HG02981 (cell line): ENCODE measurements around the gene CRABP2.

Source experiments
- ATAC-seq: cut with Tn5 transposase; IDR thresholded peaks from one replicate; pipeline ENCODE4 v1.9.1; 2021; ENCODE audit warnings: mild to moderate bottlenecking, moderate library complexity; ENCODE audit not compliant: unreplicated experiment

CRABP2 gene

DNA sequence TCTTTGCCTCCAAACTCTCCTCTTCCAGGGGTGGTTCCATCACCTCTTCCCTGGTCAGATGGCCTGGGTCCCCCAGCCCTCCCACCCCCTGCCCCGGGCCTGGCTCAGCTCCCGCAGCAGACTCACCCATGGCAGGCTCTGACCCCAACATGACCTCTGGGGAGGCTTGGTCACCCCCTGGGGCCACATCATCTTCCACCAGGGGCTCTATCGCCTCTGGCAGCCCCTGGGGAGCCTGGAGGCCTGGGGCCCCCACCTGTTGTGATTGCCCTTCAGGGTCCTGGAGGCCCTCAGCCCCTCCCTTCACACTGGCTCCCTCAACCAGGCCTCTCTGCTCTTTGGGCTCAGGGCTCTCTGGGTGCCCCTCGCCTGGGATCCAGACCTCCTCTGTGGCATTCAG is 34.6 kb downstream of the CRABP2 start:
- ATAC-seq, result no peak

DNA sequence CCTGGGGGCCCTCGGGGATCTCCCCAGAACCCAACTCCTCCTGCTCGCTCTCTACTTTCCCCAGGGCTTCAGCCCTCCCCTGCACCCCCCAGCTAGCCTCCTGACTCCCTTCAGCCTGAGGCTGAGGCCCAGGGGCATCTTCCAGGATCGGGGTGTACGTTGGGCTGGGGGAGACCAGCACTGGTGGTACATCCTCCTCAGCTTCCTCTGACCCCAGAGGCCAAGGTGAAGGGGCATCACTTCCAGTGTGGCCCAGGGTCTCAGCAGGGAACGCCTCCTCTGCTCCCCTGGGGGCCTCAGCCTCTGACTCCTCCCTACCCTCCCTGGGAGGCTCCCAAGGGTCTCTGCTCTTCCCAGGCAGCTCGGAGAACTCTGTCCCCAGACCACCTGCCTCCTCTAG is 35.0 kb downstream of the CRABP2 start:
- ATAC-seq, result no peak

DNA sequence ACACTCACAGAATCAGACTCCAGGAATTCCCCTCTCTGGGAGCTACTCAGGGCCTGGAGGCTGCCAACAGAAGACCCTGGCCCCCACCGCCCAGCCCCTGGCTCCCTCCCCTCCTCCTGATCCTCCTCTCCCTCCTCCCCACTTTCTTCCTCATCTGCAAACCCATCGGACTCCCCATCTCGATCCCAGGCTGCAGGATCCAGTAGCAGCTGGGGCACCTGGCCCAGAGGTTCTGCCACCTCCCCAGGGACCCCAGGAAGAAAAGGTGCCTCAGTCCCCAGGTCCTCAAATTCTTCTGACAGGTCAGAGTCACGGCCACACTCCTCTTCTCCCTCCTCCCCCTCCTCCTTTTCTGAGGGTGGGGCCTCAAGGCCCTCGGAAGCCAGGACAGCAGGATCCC is 35.6 kb downstream of the CRABP2 start:
- no peak for ATAC-seq

DNA sequence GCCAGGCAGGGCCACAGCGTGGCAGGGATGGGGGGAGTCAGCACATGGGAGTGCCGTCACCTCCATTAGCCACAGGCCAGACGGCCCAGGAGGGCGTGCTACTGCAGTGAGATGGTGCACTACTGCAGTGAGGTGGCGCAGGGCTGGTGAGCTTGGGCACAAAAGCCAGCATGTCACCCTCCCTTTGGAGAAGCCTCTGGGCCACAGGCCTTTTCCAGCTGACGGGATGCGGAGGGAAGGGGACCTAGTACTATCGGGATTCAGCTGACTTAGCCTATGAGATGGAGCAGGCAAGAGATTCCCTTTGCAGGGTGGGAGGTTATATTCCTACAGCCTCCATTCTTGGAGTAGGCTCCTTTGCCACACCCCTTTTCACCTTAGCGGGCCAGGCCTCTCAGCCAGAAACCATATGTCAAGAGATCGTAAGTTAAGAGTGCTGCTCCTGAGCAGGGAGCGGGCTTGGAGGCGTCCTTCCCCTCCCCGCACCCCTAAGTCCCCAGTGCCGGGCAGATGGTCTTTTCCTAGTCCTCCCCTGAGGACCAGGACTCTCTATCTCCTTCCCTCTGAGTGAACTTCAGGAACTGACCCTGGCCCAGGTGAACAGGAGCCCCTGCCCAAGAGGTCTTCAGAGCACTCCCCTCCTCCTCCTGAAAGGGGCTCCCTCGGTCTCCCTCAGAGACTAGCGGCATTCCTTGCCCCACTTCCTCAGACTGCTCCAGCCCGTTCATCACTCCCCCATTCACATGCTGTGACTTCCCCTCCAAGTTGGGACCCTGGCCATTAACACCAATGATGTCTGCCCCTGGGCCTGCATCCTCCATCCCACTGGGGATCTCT is 36.4 kb downstream of the CRABP2 start:
- ATAC-seq, result no peak

DNA sequence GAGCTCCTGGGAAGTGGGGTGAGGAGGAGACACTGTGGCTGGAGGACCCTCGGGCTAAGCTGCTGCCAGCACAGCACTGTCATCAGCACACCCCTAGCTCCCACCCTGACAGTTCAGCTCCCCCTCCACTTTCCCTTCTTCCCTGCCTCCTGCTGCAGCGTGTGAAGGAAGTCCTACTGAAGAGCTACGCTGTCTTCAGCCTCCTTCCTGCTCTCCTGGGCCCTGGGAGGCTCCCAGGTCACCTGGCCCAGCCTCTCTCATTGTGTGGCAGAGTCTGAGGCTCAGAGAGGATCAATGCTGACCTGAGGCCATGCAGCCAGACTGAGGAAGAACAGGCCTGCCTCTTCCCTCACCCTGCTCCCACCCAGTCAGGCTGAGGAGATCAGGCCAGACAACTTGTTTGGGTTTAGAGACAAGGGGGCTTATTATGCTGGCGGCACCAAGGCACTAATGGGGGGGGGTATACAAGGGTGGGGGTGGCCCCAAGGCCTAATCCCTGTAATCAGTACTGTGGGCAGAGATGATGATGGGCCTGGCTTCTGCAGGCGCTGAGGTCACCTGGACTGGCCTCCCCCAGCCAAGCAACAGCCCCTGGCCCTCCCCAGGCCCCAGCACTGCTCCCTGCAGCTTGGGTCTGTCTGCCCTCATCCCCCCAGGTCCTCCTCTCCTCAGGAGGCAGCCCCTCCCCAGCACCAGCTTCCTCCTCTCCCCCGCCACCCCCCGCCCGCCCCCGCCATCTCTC is 37.2 kb downstream of the CRABP2 start:
- ATAC-seq, result no peak

DNA sequence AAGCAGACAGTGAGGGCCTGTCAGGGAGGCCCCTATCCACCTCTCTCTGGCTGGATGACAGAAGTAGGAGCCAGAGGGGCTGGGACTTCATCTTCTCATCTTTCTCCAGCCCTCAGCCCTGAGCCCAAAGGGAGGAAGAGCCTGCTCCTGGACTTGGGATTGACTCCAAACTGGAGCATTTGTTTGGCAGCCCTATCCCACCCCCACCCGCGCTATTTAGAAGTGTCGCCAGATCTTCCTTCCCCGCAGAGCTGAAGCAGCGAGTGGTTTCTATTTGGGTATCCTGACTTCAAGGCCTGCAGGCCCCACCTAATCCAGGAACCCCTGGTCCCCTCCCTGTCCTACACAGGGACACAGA is 37.8 kb downstream of the CRABP2 start:
- ATAC-seq, result no peak

DNA sequence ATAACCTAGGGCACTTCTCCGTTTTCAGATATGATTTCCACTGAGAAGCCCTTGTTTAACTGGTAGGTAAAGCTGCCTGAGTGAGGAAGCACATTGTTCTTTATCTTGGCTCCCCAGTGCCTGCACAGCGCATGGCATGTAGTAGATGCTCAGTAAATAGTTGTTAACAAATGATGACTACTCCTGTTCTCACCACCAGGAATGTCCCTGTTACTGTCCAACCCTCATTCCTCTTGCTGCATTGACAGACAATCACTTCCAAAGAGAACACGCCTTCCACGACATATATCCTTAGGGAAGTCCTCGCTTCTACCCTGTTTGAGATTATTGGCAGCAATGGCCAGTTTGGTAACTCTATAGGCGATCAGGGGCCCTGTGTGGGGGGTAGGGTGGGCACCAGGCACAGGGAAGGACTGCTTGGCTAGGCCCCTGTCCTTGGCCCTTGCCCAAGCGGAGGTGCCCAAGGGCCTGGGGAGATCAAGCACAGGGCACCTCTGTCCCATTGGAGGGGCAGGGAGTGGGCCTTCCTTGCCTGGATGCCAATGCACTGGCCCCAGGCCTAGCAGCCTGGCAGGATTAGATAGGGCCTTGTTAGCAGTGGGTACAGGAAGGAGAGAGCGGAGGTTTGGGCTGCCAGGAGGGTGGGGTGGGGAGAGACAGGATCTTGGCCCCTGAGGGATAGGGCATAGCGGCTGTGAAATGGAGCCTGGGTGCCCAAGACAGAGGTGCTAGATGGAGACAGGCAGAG is 38.3 kb downstream of the CRABP2 start:
- ATAC-seq, result no peak

DNA sequence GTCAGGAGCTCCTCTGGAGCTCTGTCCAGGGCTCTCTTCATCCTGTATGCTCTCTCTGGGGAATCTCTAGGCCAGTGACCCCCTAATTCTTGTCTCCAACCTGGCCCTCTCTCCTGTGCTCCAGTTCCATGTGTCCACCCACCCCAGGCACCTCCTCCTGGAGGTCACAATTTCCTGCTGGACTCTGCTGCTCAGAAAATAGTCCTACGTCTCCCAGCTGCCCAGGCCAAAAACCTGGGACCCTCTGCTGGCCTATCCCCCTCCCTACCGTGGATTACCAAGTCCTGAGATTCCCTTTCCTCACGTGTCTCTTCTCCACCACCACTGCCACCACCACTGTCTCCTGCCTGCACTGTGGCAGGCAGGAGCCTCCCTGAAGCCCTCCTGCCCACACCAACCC is 39.8 kb downstream of the CRABP2 start:
- ATAC-seq, result no peak

DNA sequence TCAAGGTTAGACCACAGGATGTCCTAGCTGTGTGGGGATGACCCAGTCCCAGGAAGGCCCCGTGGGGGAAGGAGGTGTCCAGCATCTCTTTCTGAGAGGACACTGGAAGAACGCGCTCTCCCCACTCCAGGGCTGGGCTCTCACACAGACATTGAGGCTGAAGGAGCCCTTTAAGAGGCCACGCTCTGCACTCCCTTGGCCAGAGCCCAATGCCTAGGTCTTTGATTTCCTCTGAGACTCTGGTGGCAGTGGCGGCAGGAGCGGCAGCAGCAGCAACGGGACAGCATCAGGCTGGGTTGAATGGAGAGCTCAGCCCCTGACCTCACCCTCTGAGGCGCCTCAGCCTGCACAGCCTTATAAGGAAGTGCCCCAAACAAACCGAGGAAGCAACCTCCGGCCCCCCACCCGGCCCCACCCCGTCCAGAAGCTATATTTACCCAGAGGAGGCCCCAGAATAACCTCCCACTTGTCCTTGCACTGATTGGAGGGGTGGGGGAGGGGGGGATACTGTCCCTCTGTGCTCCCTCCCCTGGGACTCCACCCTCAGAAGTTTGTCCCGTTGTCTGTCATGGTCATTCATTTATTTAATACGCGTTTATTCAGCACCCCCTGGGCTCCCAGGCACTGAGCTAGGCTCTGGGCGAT is 40.5 kb downstream of the CRABP2 start:
- no peak for ATAC-seq

DNA sequence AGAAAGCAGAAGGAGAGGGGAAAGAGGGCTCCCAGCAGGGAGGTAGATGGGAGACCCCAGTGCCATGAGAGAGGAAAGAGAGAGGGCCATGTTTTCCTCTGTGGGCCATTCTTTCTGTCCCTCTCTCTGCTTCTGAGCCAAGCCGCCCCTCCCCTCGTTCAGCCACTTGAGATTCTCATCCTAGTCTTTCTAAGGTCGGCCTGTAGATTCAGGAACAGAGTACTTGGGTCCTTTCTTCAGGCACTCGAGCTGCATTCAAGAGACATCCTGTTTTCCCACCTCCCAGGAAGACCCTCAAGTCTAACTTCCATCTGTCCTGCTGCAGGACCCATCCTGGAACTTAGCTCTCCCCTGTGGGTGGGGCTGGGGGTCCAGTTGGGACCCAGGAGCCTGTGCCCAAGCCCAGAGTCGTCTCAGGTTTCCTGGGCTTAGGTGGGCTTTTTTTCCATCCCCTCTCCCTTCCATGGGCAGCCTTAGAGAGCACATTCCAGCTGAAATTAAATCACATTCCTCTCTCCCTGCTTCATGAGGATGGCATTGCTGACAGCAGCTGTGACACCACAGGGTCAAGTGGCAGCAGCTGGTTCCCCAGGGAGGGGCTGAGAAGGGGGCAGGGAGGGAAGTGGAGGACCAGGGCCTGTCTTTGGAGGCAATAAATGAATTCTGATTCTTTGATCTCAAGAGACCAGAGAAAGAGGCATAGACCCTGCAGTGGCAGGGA is 41.2 kb downstream of the CRABP2 start:
- ATAC-seq, result no peak

DNA sequence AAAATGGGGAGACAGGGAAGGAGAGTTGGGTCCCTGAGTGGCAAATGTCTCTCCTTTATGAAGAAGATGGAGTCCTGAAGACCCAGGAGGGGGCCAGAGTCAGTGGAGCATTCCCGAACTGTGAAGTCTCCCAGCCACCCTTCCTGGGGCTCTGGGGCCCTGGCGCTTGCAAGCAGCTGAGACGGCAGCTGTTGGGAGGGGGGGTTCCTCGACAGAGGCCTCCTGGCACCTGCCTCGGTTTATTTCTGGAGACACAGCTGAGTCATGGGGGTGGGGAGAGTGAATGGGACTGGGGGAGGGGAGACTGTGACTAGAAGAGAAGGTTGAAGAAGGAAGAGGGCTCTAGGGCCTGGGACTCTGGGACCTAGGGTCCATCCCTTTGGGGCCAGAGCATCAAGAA is 42.2 kb downstream of the CRABP2 start:
- no peak for ATAC-seq

DNA sequence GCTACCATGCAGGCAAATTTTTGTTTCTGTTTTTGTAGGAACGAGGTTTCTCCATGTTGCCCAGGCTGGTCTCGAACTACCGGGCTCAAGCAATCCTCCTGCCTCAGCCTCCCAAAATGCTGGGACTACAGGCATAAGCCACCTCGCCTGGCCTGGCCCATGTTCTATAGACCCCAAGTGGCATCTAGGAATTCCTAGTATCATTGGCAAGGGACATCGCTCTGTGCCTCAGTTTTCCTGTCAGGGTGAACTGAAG is 42.7 kb downstream of the CRABP2 start:
- no peak for ATAC-seq

DNA sequence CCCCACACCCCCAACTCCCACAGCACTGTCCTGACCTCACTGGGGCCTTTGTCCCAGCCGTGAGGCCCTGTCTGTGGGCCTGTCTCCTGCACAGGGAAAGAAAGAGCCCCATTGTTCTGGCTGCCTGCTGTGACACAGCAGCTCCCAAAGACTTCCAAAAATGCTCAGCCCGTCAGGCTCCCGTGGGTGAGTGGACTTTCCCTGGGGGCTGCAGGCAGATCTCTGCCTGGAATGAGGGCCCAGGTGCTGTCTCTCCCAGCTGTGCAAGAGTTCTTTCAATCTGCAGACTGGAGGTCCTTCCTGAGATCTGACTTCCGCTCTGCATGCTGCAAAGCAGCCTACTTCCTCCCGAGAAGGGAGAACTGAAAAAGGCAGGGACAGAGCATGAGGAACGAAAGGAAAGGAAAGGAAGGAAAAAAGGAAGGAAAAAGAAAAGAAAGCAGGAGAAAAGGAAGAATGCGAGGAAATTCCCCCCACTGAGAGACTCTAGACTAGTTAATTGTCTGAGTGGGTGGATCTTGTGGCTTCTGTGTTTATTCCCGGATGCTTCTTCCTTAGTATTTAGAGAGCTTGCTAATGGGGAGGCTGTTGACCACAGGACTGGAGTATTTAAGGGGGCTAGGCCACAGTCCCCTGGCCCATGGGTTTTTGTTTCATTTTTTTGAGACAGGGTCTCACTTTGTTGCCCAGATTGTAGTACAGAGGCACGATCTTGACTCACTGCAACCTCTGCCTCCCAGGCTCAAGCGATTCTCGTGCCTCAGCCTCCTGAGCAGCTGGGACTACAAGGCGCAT is 43.2 kb downstream of the CRABP2 start:
- ATAC-seq, result no peak

DNA sequence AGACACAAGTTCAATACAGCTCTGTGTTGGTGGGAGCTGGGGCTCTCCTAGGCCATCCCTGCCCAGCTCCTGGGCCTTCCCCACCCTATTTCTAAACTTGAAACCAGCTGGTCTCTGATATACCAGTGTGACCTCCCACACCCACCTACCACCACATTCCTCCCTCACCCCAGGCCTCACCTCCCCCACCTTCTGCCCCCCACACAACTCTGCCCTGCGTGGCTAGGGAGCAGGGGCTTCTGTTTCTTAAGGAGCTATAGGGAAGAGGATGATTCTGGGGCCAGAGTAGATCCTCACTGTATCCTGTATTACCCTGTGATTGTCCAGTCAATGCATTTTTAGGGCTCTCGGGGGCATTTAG is 44.7 kb downstream of the CRABP2 start:
- no peak for ATAC-seq

DNA sequence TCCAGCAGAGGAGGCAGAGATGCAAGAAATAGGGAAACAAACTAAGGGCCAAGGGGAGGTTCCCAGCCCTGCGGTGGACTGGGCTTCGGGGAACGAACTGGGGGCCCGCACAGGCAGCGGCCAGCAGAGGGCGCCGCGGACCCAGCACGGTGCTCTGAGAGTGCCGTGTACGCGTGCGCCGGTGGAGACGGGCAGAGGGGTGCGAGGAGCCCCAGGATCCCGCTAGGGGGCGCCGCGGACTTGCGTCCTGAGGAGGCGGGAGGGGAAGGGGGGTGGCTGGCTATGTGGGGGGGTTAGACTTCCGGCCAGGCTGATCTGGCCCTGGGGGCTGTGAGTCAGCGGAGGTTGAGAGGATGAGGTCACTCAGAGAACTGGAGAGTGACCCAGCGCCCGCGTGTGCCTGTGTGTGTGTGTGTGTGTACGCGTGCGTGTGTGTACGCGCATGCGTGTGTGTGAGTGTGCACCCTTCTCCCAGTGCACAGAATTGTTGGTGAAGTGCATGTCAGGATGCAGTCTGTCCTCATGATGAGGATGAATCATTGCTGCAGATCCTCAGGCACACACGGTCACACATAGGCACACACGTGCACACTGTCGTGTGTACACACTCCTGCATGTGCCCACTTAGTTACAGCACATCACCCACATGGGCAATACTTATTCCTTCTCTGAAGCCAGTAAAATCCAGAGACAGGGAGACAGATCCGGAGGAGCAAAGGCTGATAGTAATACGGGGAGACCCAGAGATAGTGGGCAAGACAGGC is 45.2 kb downstream of the CRABP2 start:
- ATAC-seq, result peak; percentile 67

DNA sequence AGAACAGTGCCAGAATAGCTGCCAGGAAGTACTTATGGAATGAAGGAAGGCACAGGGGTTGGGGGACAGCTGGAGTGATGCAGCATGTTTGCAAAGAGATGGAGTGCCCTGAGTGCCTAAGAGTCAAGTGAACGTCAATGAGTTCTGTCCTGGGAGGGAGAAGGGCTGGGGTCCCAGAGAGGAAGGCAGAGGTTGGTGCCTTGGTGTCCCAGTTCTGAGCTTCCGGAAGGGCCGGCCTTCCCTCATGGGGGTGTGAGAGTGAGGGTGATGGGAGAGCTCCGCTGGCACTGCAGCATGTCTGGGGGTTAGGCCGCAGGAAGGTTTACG is 45.8 kb downstream of the CRABP2 start:
- ATAC-seq, result no peak

DNA sequence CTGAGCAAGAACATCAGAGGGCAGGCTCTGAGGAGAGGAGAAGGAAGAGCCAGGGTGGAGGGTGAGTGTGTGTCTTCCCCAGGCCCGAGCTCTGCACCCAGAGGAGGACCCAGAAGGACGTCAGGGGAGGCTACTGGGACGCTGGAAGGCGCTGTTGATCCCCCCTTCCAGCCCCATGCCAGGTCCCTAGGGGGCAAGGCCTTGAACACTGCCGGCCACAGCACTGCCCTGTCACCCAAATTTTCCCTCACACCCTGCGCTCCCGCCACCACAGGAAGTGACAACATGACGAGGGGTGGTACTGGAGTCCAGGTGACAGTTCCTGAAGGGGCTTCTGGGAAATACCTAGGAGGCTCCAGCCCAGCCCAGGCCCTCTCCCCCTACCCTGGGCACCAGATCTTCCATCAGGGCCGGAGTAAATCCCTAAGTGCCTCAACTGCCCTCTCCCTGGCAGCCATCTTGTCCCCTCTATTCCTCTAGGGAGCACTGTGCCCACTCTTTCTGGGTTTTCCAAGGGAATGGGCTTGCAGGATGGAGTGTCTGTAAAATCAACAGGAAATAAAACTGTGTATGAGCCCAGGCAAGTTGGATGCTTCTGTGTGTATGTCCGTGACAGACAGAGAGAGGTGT is 46.3 kb downstream of the CRABP2 start:
- no peak for ATAC-seq

DNA sequence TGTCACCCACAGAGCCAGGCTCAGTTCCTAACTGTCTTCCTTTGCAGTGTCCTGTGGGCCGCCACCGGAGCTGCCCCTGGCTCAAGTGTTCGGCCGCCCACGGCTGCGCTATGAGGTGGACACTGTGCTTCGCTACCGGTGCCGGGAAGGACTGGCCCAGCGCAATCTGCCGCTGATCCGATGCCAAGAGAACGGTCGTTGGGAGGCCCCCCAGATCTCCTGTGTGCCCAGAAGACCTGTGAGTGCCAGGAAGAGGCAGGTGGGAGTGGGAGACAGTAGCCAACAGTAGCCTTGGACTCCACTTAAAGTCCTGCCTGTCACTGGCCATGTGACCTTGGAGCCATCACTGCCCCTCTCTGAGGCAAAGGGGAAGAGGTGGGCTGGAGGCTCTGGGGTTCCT is 46.9 kb downstream of the CRABP2 start:
- no peak for ATAC-seq

DNA sequence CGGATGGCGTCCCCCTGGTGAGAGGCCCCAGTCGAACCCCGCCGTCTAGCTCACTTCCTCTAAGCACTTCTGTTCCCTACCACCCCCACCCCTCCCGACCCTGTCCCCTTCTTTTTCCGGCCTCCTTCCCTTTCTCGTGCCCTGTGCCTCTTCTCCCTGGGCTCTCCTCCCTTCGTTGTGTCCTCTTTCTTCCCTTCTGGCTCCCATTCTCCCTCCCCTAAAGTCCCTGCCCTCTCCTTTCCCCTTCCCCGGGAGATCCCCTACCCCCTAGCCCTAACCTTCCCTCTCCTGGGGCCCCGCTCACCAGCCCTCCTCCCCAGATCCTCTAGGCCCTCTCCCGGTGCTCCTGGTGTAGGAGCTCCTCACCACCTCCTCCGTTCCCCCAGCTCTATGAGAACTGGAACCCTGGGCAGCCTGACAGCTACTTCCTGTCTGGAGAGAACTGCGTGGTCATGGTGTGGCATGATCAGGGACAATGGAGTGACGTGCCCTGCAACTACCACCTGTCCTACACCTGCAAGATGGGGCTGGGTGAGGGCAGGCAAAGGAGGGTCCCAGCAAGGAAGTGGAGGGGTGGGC is 47.6 kb downstream of the CRABP2 start:
- no peak for ATAC-seq
